GM06990 (cell line): Measurements from ENCODE around the gene PSMB8.

ENCODE experiments used
- DNase-seq: peaks from one replicate; pipeline ENCODE4 v3.0.0-alpha.2; 2011; ENCODE audit not compliant: insufficient read length; ENCODE audit errors: extremely low read depth
- H3K27me3 ChIP-seq: replicated peaks from 2 replicates; pipeline ENCODE4 v1.6.0; 2011; ENCODE audit warnings: low read length; ENCODE audit not compliant: control insufficient read depth, insufficient read depth
- H3K36me3 ChIP-seq: 2 replicates; pipeline ENCODE4 v1.5.1; 2011; ENCODE audit warnings: low read length; ENCODE audit not compliant: control insufficient read depth, insufficient read depth
- H3K4me3 ChIP-seq: replicated peaks from 2 replicates; pipeline ENCODE4 v1.5.1; 2011; ENCODE audit warnings: low read depth, mild to moderate bottlenecking, control low read depth, low read length
- CTCF ChIP-seq: IDR thresholded peaks from 2 replicates; pipeline ENCODE4 v1.5.1; 2011; ENCODE audit warnings: low read length, control low read depth, mild to moderate bottlenecking, inconsistent platforms; ENCODE audit not compliant: insufficient read depth, poor library complexity, severe bottlenecking

The PSMB8 gene

GRCh38 chr6:32835167-32835893, 8.5 kb downstream of the PSMB8 start:
- no peak for DNase-seq
- Histone ChIP-seq H3K27me3 (no peaks in the 10 kb centered on the region), H3K36me3 (peaks cover 20% of the 10 kb centered on the region), H3K4me3 (no peak overlapping the region)
- TF ChIP-seq CTCF, result no peak

GRCh38 chr6:32833664-32834063, 10.2 kb downstream of the PSMB8 start:
- Histone ChIP-seq H3K36me3 (peaks cover 35% of the 10 kb centered on the region), H3K4me3 (no peak overlapping the region), H3K27me3 (no peaks in the 10 kb centered on the region)
- TF ChIP-seq CTCF, result no peak
- no peak for DNase-seq

GRCh38 chr6:32832535-32832934, 11.3 kb downstream of the PSMB8 start:
- Histone ChIP-seq H3K36me3 (peaks cover 38% of the 10 kb centered on the region), H3K4me3 (no peak overlapping the region), H3K27me3 (no peaks in the 10 kb centered on the region)
- DNase-seq, result no peak
- TF ChIP-seq CTCF, result no peak

GRCh38 chr6:32830936-32831335, 12.9 kb downstream of the PSMB8 start:
- peaks cover 40% of the 10 kb centered on the region for H3K36me3 ChIP-seq
- no peaks in the 10 kb centered on the region for H3K27me3 ChIP-seq
- H3K4me3 ChIP-seq, result no peak overlapping the region
- no peak for DNase-seq
- TF ChIP-seq CTCF, result no peak

GRCh38 chr6:32830017-32830416, 13.8 kb downstream of the PSMB8 start:
- H3K27me3 ChIP-seq, result no peaks in the 10 kb centered on the region
- no peak for TF ChIP-seq CTCF
- no peak for DNase-seq
- peaks cover 37% of the 10 kb centered on the region for H3K36me3 ChIP-seq
- no peak overlapping the region for H3K4me3 ChIP-seq

- TF ChIP-seq CTCF, result no peak
- Histone ChIP-seq H3K4me3 (no peak overlapping the region), H3K36me3 (peaks cover 35% of the 10 kb centered on the region), H3K27me3 (no peaks in the 10 kb centered on the region)
- DNase-seq, result no peak
Measured at GRCh38 chr6:32829495-32829894, 14.4 kb downstream of the PSMB8 start.
